ENCODE data around the gene SPARCL1.

DNA sequence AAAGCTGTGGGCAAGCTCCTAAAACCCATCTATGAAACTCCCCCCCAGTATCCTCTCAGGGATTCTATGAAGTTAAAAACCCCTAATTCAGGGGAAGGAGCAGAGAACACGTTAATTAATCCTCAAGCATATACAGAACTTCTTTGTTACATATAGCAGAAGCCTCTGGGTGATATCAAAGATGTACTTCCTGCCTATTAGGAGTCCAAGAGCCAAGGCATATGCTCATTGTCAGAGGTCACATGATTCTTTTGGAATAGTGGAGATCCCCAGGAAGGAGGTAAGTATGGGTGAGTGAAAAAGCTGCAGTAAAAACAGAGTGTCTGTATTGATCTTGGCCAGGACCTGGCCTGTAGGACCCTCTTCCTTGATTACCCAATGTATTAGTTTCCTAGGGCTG lies 2.9 kb upstream of the SPARCL1 start:
- TF ChIP-seq ZNF282 (CRISPR knock-in tag; IDR thresholded peaks at IDR 0.05) (no peak), ZKSCAN1 (IDR thresholded peaks at IDR 0.05; ENCODE audit: low read depth, low read length) (no peak)

All from K562 (cell line).